ENCODE measurements around the gene MAN2B2. TPM values are rescaled to one million over a fixed set of nuclear protein-coding genes. Genes with fewer than 3 reads are reported as not detected.

MAN2B2 gene
- total RNA-seq, 1 experiment from 2014 or later = 20.5 TPM

- ChIA-PET POLR2A (no interaction called here), CTCF (no interaction called here)
- Histone ChIP-seq H3K36me3 (ENCODE audit: control insufficient read depth, insufficient read depth, low read length) (no peaks in the 10 kb centered on the region), H3K4me1 (no peaks in the 10 kb centered on the region), H3K4me3 (ENCODE audit: low read depth, low read length) (no peak overlapping the region), H3K27me3 (replicated peaks; ENCODE audit: control insufficient read depth, insufficient read depth, low read length) (no peaks in the 10 kb centered on the region), H3K9me3 (peaks cover 4% of the 10 kb centered on the region; the same call in 1 of the 2 replicates)
- BruUV-seq (replicated peaks) = no TSS peak
- intact Hi-C loops (cut with micrococcal nuclease; ENCODE audit: unreplicated experiment) = no loop called here
- H3K4me3 Mint-ChIP-seq (ENCODE audit: unreplicated experiment) = no peak overlapping the region
- DNase-seq = no peak
- no peak overlapping the region for H3K27ac Mint-ChIP-seq (ENCODE audit: unreplicated experiment)
- H3K4me1 Mint-ChIP-seq (ENCODE audit: low read depth, unreplicated experiment) = no peaks in the 10 kb centered on the region
- no peak for TF ChIP-seq CTCF (IDR thresholded peaks at IDR 0.05; ENCODE audit: insufficient read depth in 1 of 2, low read depth in 1 of 2, low read length in 1 of 2, severe bottlenecking in 1 of 2, unreplicated experiment in 1 of 2)
- H3K9me3 Mint-ChIP-seq (ENCODE audit: unreplicated experiment) = peaks cover 7% of the 10 kb centered on the region
- H3K27me3 Mint-ChIP-seq (ENCODE audit: insufficient read depth, unreplicated experiment) = no peaks in the 10 kb centered on the region
- no peaks in the 10 kb centered on the region for H3K36me3 Mint-ChIP-seq (ENCODE audit: insufficient read depth, unreplicated experiment)
Measured at GRCh38 chr4:6605114-6605513, 30.1 kb downstream of the MAN2B2 start.

- ChIA-PET CTCF (no interaction called here), POLR2A (no interaction called here)
- intact Hi-C loops (cut with micrococcal nuclease; ENCODE audit: unreplicated experiment) = no loop called here
- no TSS peak for BruUV-seq (replicated peaks)
- H3K9me3 Mint-ChIP-seq (ENCODE audit: unreplicated experiment) = peaks cover 7% of the 10 kb centered on the region
- no peak for TF ChIP-seq CTCF (IDR thresholded peaks at IDR 0.05; ENCODE audit: insufficient read depth in 1 of 2, low read depth in 1 of 2, low read length in 1 of 2, severe bottlenecking in 1 of 2, unreplicated experiment in 1 of 2)
- Histone ChIP-seq H3K4me1 (no peaks in the 10 kb centered on the region), H3K27me3 (replicated peaks; ENCODE audit: control insufficient read depth, insufficient read depth, low read length) (no peaks in the 10 kb centered on the region), H3K36me3 (ENCODE audit: control insufficient read depth, insufficient read depth, low read length) (no peaks in the 10 kb centered on the region), H3K9me3 (peaks cover 4% of the 10 kb centered on the region; the same call in 1 of the 2 replicates), H3K4me3 (ENCODE audit: low read depth, low read length) (no peak overlapping the region)
- H3K4me3 Mint-ChIP-seq (ENCODE audit: unreplicated experiment) = no peak overlapping the region
- H3K36me3 Mint-ChIP-seq (ENCODE audit: insufficient read depth, unreplicated experiment) = no peaks in the 10 kb centered on the region
- no peak overlapping the region for H3K27ac Mint-ChIP-seq (ENCODE audit: unreplicated experiment)
- H3K4me1 Mint-ChIP-seq (ENCODE audit: low read depth, unreplicated experiment) = no peaks in the 10 kb centered on the region
- no peak for DNase-seq
- no peaks in the 10 kb centered on the region for H3K27me3 Mint-ChIP-seq (ENCODE audit: insufficient read depth, unreplicated experiment)
Measured at GRCh38 chr4:6605605-6606004, 30.6 kb downstream of the MAN2B2 start.

- no peaks in the 10 kb centered on the region for H3K27me3 Mint-ChIP-seq (ENCODE audit: insufficient read depth, unreplicated experiment)
- H3K36me3 ChIP-seq (ENCODE audit: control insufficient read depth, insufficient read depth, low read length) = no peaks in the 10 kb centered on the region
- no peak overlapping the region for H3K4me3 ChIP-seq (ENCODE audit: low read depth, low read length)
- no peaks in the 10 kb centered on the region for H3K4me1 Mint-ChIP-seq (ENCODE audit: low read depth, unreplicated experiment)
- no peak for TF ChIP-seq CTCF (IDR thresholded peaks at IDR 0.05; ENCODE audit: insufficient read depth in 1 of 2, low read depth in 1 of 2, low read length in 1 of 2, severe bottlenecking in 1 of 2, unreplicated experiment in 1 of 2)
- H3K27ac Mint-ChIP-seq (ENCODE audit: unreplicated experiment) = no peak overlapping the region
- no peaks in the 10 kb centered on the region for H3K4me1 ChIP-seq
- H3K9me3 Mint-ChIP-seq (ENCODE audit: unreplicated experiment) = peaks cover 7% of the 10 kb centered on the region
- intact Hi-C loops (cut with micrococcal nuclease; ENCODE audit: unreplicated experiment) = no loop called here
- no peaks in the 10 kb centered on the region for H3K36me3 Mint-ChIP-seq (ENCODE audit: insufficient read depth, unreplicated experiment)
- H3K4me3 Mint-ChIP-seq (ENCODE audit: unreplicated experiment) = no peak overlapping the region
- BruUV-seq (replicated peaks) = no TSS peak
- DNase-seq = no peak
- CTCF ChIA-PET = no interaction called here
- H3K27me3 ChIP-seq (replicated peaks; ENCODE audit: control insufficient read depth, insufficient read depth, low read length) = no peaks in the 10 kb centered on the region
- POLR2A ChIA-PET = no interaction called here
- peaks cover 4% of the 10 kb centered on the region; the same call in 1 of the 2 replicates for H3K9me3 ChIP-seq
Measured at GRCh38 chr4:6606465-6607235, 31.7 kb downstream of the MAN2B2 start.
